ENCODE results near the gene STARD10. TPM values are rescaled to one million over a fixed set of nuclear protein-coding genes. Genes with fewer than 3 reads are reported as not detected.
"Not testable (repeated sequence)": the region's sequence is repeated elsewhere in the genome, so short reads cannot be mapped to it uniquely, and the experiment has no call there.

STARD10 gene
- total RNA-seq, 1 experiment from 2014 or later = 10.6 TPM

- peak overlapping the region; percentile 98 for H3K27ac Mint-ChIP-seq (ENCODE audit: low read depth, unreplicated experiment)
- no peaks in the 10 kb centered on the region for H3K27me3 Mint-ChIP-seq (ENCODE audit: insufficient read depth, unreplicated experiment)
- ChIA-PET POLR2A (interaction anchor here (0.7 to 3.1 kb wide), 14 partner anchors 8 to 449 kb away, joined by 3 to 26 read pairs (median 4); partner anchors contain the start of genes FCHSD2 and STARD10), CTCF (interaction anchor here (0.6 to 3.1 kb wide), 14 partner anchors 20 to 762 kb away, joined by 3 to 17 read pairs (median 4); partner anchors contain the start of gene STARD10)
- TF ChIP-seq CTCF (IDR thresholded peaks at IDR 0.05; ENCODE audit: unreplicated experiment) = no peak
- peak overlapping the region; percentile 100 for H3K4me3 Mint-ChIP-seq (ENCODE audit: unreplicated experiment)
- peak; percentile 84 for DNase-seq (ENCODE audit: unreplicated experiment)
- H3K4me1 Mint-ChIP-seq (ENCODE audit: insufficient read depth, unreplicated experiment) = peaks cover 26% of the 10 kb centered on the region
- intact Hi-C loops (cut with micrococcal nuclease) = loop anchor here (1.0 kb wide), 2 partner anchors 19 to 89 kb away; no protein-coding TSS in a partner anchor
- BruUV-seq (replicated peaks) = no TSS peak
- no peaks in the 10 kb centered on the region for H3K9me3 Mint-ChIP-seq (ENCODE audit: unreplicated experiment)
- peaks cover 26% of the 10 kb centered on the region for H3K36me3 Mint-ChIP-seq (ENCODE audit: insufficient read depth, unreplicated experiment)
Measured at GRCh38 chr11:72813740-72814285, 20.0 kb upstream of the STARD10 start.

GRCh38 chr11:72812967-72813739, 19.3 kb upstream of the STARD10 start:
- H3K4me3 Mint-ChIP-seq (ENCODE audit: unreplicated experiment) = peak overlapping the region; percentile 100
- H3K36me3 Mint-ChIP-seq (ENCODE audit: insufficient read depth, unreplicated experiment) = peaks cover 33% of the 10 kb centered on the region
- TF ChIP-seq CTCF (IDR thresholded peaks at IDR 0.05; ENCODE audit: unreplicated experiment) = peak; percentile 71
- H3K9me3 Mint-ChIP-seq (ENCODE audit: unreplicated experiment) = no peaks in the 10 kb centered on the region
- BruUV-seq (replicated peaks) = TSS peak; percentile 63
- H3K4me1 Mint-ChIP-seq (ENCODE audit: insufficient read depth, unreplicated experiment) = peaks cover 26% of the 10 kb centered on the region
- POLR2A ChIA-PET = interaction anchor here (0.7 to 2.8 kb wide), 10 partner anchors 8 to 329 kb away, joined by 3 to 26 read pairs (median 4); partner anchors contain the start of genes FCHSD2 and STARD10
- H3K27me3 Mint-ChIP-seq (ENCODE audit: insufficient read depth, unreplicated experiment) = no peaks in the 10 kb centered on the region
- intact Hi-C loops (cut with micrococcal nuclease) = loop anchor here (1.0 kb wide), 2 partner anchors 18 to 88 kb away; no protein-coding TSS in a partner anchor
- H3K27ac Mint-ChIP-seq (ENCODE audit: low read depth, unreplicated experiment) = peak overlapping the region; percentile 98
- DNase-seq (ENCODE audit: unreplicated experiment) = peak; percentile 91
- CTCF ChIA-PET = interaction anchor here (0.6 to 3.1 kb wide), 13 partner anchors 19 to 763 kb away, joined by 3 to 17 read pairs (median 4); partner anchors contain the start of gene STARD10

GRCh38 chr11:72812604-72812966, 18.7 kb upstream of the STARD10 start:
- ChIA-PET POLR2A (interaction anchor here (0.6 to 2.8 kb wide), 9 partner anchors 9 to 329 kb away, joined by 3 to 26 read pairs (median 5); partner anchors contain the start of genes FCHSD2 and STARD10), CTCF (interaction anchor here (0.9 to 3.1 kb wide), 8 partner anchors 18 to 497 kb away, joined by 3 to 17 read pairs (median 4); partner anchors contain the start of gene STARD10)
- DNase-seq (ENCODE audit: unreplicated experiment) = peak; percentile 44

GRCh38 chr11:72811686-72812085, 17.8 kb upstream of the STARD10 start:
- H3K27ac Mint-ChIP-seq (ENCODE audit: low read depth, unreplicated experiment) = peak overlapping the region; percentile 98
- BruUV-seq (replicated peaks); intact Hi-C loops (cut with micrococcal nuclease); H3K9me3 Mint-ChIP-seq (ENCODE audit: unreplicated experiment); DNase-seq (ENCODE audit: unreplicated experiment); H3K27me3 Mint-ChIP-seq (ENCODE audit: insufficient read depth, unreplicated experiment): not testable (repeated sequence)
- H3K36me3 Mint-ChIP-seq (ENCODE audit: insufficient read depth, unreplicated experiment) = peaks cover 35% of the 10 kb centered on the region
- peak overlapping the region; percentile 64 for H3K4me3 Mint-ChIP-seq (ENCODE audit: unreplicated experiment)
- ChIA-PET CTCF (interaction anchor here (0.6 to 3.1 kb wide), 5 partner anchors 13 to 227 kb away, joined by 3 to 17 read pairs (median 3); partner anchors contain the start of gene STARD10), POLR2A (interaction anchor here (0.7 to 2.8 kb wide), 2 partner anchors 18 to 87 kb away, joined by 5 to 26 read pairs; partner anchors contain the start of gene STARD10)
- H3K4me1 Mint-ChIP-seq (ENCODE audit: insufficient read depth, unreplicated experiment) = peaks cover 26% of the 10 kb centered on the region

More at GRCh38 chr11:72812604-72812966, 18.7 kb upstream of the STARD10 start:
- Mint-ChIP-seq H3K9me3 (ENCODE audit: unreplicated experiment) (no peaks in the 10 kb centered on the region), H3K4me1 (ENCODE audit: insufficient read depth, unreplicated experiment) (peaks cover 26% of the 10 kb centered on the region), H3K27me3 (ENCODE audit: insufficient read depth, unreplicated experiment) (no peaks in the 10 kb centered on the region), H3K27ac (ENCODE audit: low read depth, unreplicated experiment) (peak overlapping the region; percentile 98), H3K4me3 (ENCODE audit: unreplicated experiment) (peak overlapping the region; percentile 100), H3K36me3 (ENCODE audit: insufficient read depth, unreplicated experiment) (peaks cover 35% of the 10 kb centered on the region)
- BruUV-seq (replicated peaks) = no TSS peak
- intact Hi-C loops (cut with micrococcal nuclease) = no loop called here
- no peak for TF ChIP-seq CTCF (IDR thresholded peaks at IDR 0.05; ENCODE audit: unreplicated experiment)

All from MCF 10A (cell line).